ENCODE data around the gene ITPR2.
"Not testable (repeated sequence)": the region's sequence is repeated elsewhere in the genome, so short reads cannot be mapped to it uniquely, and the experiment has no call there.

Gene ITPR2

DNA sequence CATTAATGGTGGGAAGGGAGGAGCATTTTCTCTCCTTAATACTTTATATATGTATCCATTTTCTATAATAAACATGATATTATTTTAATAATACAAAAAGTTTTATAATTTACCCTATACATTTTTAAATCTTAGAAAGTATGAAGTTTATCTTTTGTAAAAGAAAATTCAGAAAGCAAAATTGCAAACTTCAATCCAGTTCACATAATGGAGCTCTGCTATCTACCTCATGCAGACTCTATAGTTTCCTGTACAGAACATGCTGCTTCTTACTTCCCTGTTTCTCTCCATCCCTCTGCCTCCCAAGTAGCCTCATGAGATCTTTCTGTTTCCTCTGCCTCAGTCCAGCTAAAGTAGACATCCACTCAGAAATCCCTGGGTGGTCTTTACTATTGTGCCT is 402.4 kb downstream of the ITPR2 start:
- DNase-seq: not testable (repeated sequence)

DNA sequence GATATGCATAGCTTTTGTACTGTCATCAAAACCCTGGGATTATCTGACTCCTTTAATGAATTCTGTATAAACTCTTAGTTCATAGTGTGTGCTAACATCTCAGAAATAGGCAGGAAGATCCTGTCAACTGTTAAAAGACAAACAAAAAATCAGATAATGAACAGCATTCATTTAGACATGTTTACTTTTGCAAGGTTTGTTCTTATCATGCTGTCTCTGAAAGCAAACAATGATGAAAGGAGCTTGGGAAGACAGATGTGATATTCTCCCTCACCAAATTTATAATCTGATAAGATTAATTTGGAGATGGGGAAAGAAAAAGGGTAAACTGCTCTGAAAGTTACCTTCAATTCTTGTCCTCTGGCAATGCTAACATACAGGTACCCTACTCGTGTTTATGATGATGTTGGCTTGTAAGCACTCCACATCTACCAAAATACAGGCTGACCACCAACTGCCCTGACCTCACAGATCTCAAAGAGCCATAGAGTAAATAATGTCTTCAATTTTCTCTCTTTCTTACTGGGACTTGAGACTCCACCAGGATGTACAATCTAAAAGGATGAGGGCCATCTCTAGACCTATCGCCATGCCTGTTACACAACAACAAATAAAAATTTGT is 403.8 kb downstream of the ITPR2 start:
- DNase-seq: no peak

DNA sequence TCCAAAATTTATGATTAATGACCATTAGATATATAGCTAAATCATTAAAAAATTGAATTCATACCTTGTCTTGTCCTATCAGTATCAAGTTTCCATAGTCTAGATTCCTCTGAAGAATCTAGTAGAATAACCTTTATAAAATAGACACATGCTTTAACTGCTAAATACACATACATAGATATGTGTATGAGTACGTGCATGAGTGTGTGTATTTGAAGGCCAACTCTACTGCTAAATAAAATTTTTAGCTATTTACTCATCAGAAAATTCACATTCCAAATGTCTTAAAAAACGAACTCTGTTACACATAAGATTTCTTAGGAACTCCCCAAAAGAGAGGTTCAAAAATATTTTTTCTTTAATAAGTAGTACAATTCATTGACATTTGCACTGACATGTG is 404.6 kb downstream of the ITPR2 start:
- no peak for DNase-seq

DNA sequence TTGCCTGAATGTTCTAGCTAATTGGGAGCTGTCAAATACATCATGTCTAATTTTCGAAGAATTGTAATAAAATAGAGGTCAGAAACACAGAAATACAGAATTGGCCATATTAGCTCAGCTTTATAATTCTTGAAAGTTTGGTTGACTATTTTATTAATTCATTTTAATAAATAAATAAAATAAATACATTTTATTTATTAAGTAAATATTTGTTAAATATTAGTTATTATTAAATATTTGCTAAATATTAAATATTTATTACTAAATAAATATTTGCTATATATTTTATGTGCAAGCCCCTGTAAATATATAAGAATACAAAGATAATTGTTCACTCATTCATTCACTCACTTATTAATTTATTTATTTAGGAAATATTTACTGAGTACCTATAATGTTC is 406.3 kb downstream of the ITPR2 start:
- no peak for DNase-seq

DNA sequence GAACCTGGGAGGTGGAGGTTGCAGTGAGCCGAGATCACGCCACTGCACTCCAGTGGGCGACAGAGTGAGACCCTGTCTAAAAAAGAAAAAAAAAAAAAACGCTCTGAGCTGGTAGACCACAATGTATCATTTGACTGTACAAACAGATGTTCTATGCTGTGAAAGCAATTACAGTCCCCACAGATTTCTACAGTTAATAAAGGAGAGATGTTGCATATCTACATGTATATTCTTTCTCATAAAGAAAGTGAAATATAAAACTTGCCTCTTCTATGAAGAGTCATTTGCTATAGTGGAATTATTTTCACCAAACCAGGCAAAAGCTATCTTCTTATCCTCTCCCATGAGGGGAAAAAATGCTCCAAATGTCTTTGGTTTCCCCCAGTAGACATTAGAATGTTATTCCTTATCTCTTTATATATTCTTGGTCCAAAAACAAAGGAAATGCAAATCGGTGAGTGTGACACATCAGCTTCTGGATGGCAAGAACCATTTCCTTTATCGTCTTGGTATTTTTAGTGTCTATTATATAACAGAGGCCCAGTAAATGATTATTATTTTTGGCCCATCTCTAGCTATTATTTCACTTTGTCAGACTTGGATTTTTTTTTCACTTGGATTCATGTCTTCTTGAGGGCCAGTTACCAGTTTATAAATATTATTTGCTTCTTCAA is 407.3 kb downstream of the ITPR2 start:
- DNase-seq: no peak

DNA sequence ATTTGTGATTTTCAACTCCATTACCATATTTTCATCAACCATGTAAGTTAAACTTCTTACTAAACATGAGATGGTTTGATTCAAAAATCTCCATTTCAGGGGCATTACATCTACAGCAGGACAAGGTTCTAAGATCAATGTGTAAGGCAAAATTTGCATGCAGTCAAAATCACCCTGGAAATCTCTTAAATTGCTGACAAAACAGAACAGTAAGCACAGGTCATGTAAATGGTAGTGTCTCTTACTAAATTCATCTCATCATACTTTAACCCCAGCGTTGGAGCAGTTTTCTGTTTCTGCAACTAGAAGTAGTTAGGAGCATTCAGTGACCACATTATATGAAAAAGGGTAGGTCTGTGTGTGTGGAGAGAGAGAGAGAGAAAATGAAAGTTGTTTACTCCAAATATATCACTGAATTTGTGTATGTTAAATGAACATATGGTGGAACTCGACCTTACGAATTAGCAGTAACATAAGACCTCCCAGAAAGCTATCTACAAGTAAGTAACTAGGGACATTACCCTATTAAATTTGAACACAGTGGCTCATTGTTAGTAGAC is 410.1 kb downstream of the ITPR2 start:
- DNase-seq: peak; percentile 2

DNA sequence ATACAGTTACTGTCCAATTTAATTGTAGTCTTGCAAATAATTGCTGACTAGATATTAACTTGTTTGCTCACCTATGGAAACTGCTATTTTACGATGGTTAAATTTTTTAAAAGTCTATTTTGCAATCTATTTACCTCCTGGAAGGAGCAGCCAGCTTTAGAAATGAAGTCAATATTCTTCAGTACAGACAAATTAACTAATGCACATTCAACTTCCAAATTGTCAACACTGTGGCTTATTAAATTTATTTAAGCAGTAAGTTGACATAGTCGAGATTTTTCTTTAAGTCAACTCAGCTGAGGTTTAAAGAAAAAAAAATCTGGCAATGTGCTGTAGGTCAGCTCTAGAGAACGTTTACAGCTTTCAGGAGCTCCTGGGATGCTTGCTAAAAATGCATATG is 416.4 kb downstream of the ITPR2 start:
- DNase-seq: no peak

DNA sequence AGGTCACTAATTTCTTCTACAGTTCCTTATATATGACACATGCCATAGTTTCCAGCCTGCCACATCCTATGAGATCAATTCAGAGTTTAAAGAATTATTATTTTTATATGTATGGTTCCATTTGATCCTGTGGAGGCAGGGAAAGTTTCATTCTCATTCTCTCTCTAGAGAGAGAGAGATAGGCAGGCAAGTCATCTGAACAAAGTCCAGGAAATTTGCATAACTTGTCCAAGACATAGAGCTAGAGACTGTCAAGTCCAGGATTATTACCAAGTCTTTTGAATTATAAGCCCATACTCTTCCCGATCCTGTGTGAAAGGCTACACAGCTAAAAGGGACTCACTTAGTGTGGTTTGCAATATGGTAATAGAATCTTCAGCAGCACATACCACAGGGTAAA is 422.3 kb downstream of the ITPR2 start:
- DNase-seq: no peak

DNA sequence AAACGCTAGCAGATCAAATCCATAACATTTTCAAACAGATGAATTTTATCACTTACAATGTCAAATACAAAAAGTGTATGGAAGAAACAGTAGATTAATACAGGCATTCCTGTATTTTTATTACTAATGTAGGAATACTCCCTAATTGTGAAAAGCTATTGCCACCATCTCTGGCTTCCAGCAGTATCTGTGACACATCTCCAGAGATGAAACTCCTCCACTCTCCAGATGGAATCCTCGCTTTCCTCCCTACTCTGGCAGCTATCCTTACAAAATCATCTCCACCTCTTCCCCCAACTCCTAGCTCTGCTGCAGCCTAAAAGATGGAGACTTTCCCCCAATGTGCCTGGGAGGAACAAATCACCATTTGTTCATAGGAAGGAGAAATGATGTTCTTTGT is 426.2 kb downstream of the ITPR2 start:
- no peak for DNase-seq

DNA sequence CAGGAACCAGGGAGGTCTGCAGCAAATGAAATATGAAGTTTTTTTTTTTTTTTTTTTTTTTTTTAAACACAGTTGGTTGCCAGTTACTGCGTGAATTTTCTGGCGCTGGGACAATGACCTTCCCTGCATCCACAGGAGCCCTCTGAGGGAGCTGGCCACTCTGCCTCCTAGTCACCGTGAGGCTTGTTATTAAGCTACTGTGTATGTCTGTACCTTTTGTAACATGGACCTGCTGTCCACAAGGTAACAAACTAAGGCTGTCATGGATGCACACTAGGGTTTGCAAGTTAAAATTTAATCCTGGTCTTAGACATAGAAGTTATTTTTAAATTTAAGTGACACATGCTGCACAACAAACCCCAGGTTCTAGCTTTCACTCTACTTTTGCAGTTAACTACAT is 426.6 kb downstream of the ITPR2 start:
- DNase-seq: no peak

DNA sequence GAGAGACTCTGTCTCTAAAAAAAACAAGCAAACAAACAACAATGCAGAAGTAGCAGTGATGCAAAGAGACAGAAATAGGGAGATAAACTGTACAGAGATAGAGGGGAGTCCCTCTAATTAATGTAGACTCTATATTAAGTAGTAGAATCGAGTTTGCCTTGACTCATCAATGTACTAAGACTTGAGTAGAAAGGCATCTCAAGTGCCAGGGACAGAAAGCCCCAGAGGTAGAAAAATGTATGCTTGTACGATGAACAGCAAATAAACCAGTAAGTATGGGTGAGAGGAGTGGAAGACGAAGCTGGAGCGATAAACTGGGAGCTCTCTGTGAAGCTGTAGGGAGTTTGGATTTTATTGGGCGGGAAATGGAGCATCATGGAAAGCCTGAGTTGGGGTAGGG is 429.4 kb downstream of the ITPR2 start:
- DNase-seq: no peak

DNA sequence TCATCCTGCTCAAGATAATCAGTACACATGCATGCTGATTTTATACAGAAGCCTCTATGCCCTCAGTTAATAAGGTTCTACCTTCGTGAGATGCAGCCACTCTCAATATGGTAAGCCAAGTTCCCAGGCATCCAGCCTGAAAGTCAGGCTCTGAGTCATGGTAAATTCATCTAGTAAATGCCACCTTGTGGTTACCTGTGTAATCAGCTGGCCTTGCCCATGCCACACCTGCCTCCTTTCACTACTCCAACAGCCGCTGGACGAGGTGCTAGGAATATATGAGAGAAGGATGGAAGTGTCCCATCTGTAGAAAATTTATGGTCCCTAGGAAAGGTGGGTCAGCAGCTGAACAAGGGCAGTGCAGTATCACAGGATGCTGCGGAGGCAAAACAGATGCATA is 430.3 kb downstream of the ITPR2 start:
- no peak for DNase-seq

DNA sequence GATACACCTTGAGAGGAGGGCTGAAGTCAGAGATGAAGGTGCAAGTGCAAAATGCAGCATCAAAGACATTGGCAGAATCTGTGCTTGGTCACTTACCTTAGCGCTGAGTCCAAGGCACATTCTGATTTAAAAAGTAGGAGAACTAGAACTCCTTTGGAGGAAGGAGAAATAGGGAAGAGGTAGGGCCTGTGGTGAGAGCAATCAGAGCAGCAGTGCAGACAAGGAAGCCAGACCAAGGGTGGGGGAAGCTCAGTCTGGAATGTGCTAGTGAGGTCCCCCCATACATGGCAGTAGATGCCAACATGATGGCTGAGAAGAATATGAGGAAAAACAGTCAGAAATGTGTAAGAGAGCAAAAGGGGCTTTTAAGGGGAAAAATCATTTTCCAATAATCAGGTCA is 431.1 kb downstream of the ITPR2 start:
- no peak for DNase-seq

DNA sequence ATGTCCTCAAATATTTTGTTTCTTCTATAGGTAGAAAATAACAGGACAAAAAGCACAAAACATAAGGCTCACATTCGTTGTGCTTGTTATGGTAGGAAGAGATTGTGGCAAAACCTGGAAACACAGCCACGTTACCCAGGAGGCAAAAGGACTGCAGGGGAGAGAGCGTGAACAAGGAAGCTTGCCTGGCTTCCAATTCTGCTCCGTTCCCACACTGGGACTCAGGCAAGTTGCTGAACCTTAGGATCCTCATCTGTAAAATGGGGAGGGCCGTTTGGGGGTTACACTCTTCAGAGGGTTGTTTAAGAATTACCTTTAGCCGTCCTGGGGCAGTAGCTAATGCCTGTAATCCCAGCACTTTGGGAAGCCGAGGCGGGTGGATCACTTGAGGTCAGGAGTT is 432.4 kb downstream of the ITPR2 start:
- no peak for DNase-seq

DNA sequence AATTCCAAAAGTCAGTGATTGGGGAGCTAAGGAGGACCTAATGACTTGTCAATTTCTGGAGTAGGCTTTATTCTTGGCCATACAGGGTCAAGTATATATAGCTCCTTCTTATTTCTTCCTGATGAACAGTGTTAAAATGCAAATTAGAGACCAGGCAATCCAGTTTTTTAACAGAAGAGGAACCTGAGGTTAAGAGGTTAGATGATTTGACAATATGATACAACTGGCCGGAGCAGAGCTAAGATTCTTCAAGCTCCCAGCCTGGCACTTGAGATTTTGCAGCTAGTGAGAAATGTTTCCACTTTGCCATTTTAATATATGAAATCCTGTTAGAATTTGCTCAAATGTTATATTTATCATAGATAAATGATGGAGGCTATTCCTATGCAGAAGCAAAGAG is 433.6 kb downstream of the ITPR2 start:
- DNase-seq: no peak

DNA sequence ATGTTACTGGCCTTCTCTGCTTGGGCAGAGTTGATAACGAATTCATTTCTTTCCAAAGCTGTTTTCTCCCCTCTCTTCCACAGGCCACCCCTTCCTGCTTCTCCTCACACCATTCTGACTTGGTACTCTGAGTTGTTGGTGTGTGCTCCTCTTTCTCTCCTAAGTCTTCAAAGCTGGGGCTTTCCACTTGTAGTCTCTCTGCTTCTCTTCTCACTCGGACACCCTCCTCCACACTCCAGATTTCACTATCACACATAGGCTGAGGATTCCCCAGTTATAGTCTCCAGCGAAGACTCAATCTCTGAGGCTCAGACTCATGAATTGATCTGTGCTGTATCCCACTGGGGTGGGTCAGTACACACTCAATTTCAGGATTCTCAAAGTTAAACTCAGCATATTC is 436.6 kb downstream of the ITPR2 start:
- DNase-seq: no peak

DNA sequence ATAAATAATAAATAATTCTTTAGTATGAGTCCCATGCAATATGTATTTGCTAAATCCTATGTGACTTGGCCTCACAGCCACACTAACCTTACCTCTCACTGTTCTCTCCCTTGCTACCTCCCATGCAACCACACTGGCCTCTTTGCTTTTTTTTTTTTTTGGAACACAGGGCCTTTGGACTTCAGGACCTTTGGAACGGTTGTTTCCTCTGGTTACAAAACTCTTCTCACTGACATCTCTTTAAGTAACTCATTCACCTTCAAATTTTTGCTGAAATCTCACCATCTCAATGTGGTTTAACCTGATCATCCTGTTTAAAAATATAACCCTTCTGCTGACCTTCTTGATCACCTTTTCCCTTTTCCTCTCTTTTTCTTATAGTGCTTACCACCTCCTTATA is 443.7 kb downstream of the ITPR2 start:
- no peak for DNase-seq

DNA sequence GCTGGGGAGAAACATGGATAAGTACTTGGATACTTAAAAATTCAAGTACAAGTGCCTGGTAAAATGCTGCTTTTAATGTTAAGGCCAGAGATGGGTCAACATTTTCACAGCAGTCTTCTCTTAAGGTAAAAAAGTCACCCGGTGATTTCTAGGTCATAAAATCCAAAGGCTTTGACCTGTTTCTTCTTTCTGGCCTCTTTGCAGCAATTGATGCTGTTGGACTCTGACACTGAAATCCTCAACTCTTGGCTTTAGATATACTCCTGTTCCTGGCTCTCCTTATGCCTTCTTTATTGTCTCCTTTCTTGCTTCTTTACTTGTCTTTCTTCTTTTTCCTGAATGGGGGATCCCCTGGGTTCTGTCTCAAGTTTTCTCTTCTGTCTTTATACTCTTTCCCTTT is 448.5 kb downstream of the ITPR2 start:
- no peak for DNase-seq

DNA sequence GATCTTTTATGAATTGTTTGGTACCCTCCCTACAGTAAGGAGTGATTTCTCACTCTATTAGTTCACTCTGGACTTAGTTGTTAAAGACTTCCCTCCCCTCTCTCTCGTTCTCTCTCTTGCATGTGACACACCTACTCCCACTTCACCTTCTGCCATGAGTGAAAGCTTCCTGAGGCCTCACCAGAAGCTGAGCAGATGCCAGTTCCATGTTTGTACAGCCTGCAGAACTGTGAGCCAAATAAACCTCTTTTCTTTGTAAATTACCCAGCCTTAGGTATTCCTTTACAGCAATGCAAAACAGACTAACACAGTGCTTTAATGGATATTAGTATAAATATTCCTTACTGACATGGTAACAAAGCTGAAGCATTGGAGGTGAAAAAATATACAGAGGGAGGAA is 450.0 kb downstream of the ITPR2 start:
- no peak for DNase-seq

DNA sequence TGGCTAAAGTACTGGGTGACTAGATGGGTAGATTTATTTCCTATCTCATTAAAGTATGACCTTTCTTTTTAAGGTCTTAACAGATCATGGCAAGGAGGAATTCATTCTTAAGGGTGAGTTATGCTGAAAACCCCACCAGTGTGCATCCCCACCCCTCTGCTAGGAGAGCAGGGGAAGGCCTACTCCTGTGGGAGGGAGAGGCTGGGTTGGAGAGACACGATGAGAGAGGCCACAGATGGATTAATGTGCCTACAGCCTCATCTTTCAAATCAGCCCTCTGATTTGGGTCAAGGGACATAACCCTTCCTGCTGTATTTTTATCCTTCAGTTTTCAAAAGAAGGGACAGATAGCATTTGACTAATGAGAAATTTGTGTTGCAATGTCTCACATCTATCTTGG is 452.1 kb downstream of the ITPR2 start:
- DNase-seq: no peak

DNA sequence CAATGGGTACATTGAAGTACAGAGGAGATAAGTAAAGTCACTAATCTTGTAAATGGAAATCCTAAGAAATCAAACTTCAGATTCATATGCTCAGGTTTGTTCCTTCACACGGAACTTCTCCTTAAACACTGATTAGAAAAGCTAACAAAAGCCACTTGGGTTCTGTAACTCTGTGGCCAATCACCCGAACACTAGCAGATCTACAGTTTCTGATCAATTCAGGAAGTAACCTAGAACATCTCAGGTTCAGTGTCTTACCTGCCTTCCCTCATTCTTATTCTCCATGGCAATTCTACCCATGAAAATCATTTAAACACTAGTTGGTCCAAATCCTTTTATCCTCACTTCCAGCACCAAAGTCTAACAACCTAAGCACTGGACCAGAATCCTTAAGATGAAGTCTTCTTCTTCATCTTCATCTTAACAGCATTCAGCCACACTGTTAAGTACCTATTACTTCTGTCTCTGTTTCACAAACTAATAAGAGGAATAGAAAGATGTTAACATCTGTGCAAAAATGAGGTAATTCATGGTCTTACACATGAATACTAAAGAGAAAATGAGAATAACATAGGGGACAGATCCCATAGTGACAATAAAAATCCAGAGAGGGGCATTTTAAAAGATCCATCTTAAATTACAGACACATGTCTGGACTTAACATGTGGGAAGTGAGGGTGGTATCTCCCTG is 453.1 kb downstream of the ITPR2 start:
- no peak for DNase-seq

DNA sequence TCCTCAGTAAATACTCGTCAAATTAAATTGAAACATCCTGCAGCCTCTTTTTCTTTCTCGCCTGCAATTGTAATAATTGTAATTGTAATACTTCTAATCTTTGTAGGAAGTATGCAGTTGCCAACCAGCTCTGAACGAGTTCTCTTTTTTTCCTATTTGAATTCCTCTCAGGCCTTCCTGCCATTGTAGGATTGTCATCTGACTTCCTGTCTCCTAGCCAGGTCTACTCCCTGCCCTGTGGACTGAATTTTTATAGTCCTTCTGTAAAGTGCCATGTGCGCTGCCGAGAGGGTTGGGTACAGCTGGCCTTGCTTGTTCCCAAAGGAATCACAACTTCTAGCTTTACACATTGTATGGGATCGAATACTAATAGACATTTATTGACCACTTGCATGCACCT is 454.3 kb downstream of the ITPR2 start:
- no peak for DNase-seq

DNA sequence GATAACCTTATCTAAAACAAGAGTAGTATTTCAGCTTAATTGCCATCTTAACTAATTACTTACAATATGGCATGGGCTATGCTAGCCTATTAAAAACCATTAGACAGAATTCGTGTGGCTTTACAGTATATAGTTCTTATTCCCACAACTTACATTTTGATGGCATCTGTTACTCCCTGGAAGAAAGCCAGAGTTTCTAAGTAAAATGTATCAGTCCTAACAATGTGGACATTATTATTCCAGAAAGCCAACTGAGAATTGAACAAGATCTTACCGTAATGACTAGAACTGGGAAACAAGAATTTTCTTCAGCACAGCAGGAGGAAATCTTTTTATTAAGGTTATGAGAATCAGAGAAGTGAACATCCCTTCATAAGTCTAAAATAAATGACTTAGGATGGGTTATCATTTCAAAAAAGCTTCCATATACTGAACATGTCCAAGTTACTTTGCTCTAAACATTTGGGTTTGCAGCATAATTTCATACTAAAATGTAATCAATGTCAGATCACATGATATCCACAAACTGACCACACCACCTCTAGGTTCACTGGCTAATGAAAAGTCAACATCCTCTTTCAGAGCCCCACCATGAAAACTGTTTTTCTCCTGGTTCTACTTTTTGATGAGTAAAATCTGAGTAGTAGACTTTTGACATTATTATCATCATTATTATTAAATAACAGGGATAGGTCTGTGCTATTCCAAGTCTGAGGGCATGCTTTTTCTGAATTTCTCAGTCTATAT is 457.9 kb downstream of the ITPR2 start:
- peak; percentile 79 for DNase-seq
